GM21528 (cell line): Measurements from ENCODE around the gene ZNF182.

ENCODE experiments used
- ATAC-seq: cut with Tn5 transposase; IDR thresholded peaks from one replicate; pipeline ENCODE4 v1.9.1; 2021; ENCODE audit warnings: mild to moderate bottlenecking, moderate library complexity; ENCODE audit not compliant: unreplicated experiment, low FRiP score

ZNF182 gene

GRCh38 chrX:47927212-47927611 lies 76.6 kb downstream of the ZNF182 start:
- no peak for ATAC-seq
